IPS DF 6.9 (cell line): Measurements from ENCODE around the gene HPGDS.

Experiments
- DNase-seq: peaks from one replicate; pipeline ENCODE4 v3.0.0-alpha.2; 2013; ENCODE audit warnings: low read depth, low spot score
- H3K27ac ChIP-seq: one replicate; pipeline ENCODE4 v1.5.1; 2013; ENCODE audit warnings: low read length, control low read depth
- H3K27me3 ChIP-seq: 2 replicates; pipeline ENCODE4 v1.6.1; 2013; ENCODE audit warnings: mild to moderate bottlenecking, low read length; ENCODE audit not compliant: control insufficient read depth, insufficient read depth
- H3K36me3 ChIP-seq: 2 replicates; pipeline ENCODE4 v1.6.1; 2013; ENCODE audit warnings: low read length; ENCODE audit not compliant: control insufficient read depth, insufficient read depth
- H3K4me1 ChIP-seq: 2 replicates; pipeline ENCODE4 v1.6.1; 2013; ENCODE audit warnings: low read length; ENCODE audit not compliant: control insufficient read depth, insufficient read depth
- H3K4me3 ChIP-seq: 2 replicates; pipeline ENCODE4 v1.5.1; 2013; ENCODE audit warnings: mild to moderate bottlenecking, low read length
- H3K9me3 ChIP-seq: 2 replicates; pipeline ENCODE4 v1.6.1; 2013; ENCODE audit warnings: low read length, inconsistent platforms; ENCODE audit not compliant: control insufficient read depth, insufficient read depth
- WGBS: extraction: QIAGEN DNeasy Blood & Tissue Kit; methylation state at CpG from one replicate; pipeline ENCODE4 v1.1.7; 2013; ENCODE audit warnings: mixed read lengths, missing lambda C conversion rate; ENCODE audit not compliant: insufficient read length, insufficient coverage; 5-methylcytosine and 5-hydroxymethylcytosine counted together

HPGDS gene

DNA sequence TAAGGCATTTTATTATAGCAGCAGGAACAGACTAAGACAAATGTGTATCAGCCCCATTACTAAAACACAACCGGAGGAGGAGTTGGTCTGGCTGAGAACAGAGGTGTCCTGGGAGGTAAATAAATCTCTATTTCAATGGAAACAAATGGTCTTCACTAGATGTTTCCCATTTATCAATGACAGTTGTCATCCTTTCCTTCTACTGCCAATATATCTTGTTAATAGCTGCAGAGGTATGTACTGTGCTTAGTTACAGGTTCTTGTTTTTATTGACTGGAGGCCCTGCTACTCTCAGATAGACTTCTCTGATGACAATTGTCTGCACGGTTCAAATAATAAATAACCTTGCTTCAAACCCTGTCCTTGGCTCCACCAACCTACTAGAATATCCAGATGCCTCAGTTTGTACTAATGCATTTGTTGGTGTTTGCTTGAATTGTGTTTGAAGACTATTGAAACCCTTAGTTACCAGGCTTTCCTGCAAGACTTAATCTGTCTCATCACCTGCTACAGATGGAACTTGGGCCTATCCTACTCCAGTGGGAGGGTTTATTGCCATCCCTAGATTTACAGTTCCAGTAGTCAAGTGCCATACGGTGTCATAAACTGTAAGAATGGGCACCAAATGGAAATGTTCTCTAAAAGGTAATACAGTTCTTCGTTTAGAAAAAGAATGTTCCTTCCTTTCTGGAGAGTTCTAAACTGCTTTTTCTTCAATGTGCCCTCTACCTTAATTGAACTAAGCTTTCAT lies 29.8 kb upstream of the HPGDS start:
- no peaks in the 10 kb centered on the region for H3K27me3 ChIP-seq
- no CpG with 5 or more reads among the region's 4 CpGs for WGBS
- H3K9me3 ChIP-seq, result no peaks in the 10 kb centered on the region
- H3K4me1 ChIP-seq, result no peaks in the 10 kb centered on the region
- no peak for DNase-seq
- no peak overlapping the region for H3K4me3 ChIP-seq
- H3K27ac ChIP-seq, result no peak overlapping the region
- H3K36me3 ChIP-seq, result no peaks in the 10 kb centered on the region

DNA sequence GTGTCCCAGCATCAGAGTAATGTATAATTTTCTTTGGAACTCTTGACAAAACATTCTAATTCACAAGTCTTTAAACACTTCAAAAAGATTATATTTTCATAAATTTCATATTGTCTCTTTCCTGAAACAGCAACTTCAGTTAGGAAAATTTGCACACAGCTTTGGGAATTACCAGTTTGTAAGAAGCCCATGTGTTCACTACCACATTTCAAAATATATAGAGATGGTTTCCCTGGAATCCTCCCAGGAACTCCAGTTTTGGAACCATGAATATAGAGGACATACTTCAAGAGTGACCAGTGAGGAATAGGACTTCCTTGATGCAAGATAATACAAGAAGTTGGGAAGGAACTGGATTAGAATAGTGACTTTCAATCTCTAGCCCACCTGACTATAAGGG lies 28.7 kb upstream of the HPGDS start:
- Histone ChIP-seq H3K9me3 (no peaks in the 10 kb centered on the region), H3K4me1 (no peaks in the 10 kb centered on the region), H3K4me3 (no peak overlapping the region), H3K27me3 (no peaks in the 10 kb centered on the region), H3K36me3 (no peaks in the 10 kb centered on the region), H3K27ac (no peak overlapping the region)
- no peak for DNase-seq

DNA sequence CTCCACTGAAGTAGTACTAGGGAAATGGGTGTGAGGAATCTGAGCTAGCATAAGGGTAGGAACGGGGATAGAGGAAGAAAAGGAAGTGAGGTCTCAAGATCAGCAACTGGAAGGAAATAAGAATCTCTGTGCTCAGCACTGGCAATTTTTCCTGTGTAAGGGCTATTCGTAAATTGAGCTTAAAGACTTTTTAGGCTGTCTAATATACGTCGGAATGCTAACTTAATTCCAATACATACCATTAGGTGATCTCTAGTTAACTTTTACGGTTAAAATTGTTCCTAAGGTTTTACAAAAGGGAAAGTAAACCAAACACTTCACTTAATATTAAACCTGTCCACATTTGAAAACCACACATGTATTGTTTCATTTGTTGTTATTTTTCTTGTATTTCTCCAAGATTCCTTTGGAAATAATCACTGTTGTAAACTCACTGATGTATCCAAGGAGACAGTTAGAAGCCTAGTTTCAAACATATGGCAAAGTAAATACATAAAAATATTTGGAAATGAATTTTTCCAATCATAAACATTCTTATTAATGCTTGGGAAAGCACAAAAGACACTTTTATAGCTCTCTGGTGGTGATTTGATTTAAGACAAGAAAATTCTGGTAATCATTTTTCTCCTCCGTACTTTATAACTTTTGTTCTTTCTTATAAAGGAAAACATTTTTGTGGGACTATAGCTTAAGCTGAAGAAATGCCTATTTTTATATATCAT lies 28.1 kb upstream of the HPGDS start:
- no peaks in the 10 kb centered on the region for H3K27me3 ChIP-seq
- H3K27ac ChIP-seq, result no peak overlapping the region
- no peak overlapping the region for H3K4me3 ChIP-seq
- DNase-seq, result no peak
- H3K36me3 ChIP-seq, result no peaks in the 10 kb centered on the region
- no CpG with 5 or more reads among the region's 6 CpGs for WGBS
- no peaks in the 10 kb centered on the region for H3K4me1 ChIP-seq
- H3K9me3 ChIP-seq, result no peaks in the 10 kb centered on the region

DNA sequence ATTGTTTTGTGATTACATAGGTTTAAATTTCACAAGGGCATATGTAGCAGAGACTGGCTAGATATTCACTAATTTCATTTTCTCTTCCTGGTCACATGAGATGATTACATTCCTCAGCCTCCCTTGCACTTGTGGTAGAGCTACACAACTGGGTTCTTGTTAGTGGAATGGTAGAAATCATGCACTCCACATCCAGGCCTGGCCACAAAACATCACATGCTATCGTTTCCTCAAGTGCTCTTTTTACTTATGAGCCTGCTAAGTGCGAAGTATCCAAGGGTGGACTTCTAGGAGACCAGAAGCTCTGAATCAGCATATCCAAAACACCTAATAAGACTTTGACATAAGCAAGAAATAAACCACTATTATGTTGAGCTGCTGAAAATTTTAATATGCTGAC lies 26.4 kb upstream of the HPGDS start:
- Histone ChIP-seq H3K27me3 (no peaks in the 10 kb centered on the region), H3K4me3 (no peak overlapping the region), H3K27ac (no peak overlapping the region), H3K9me3 (no peaks in the 10 kb centered on the region), H3K4me1 (no peaks in the 10 kb centered on the region), H3K36me3 (no peaks in the 10 kb centered on the region)
- no peak for DNase-seq
- WGBS, result no CpG with 5 or more reads among the region's 2 CpGs

DNA sequence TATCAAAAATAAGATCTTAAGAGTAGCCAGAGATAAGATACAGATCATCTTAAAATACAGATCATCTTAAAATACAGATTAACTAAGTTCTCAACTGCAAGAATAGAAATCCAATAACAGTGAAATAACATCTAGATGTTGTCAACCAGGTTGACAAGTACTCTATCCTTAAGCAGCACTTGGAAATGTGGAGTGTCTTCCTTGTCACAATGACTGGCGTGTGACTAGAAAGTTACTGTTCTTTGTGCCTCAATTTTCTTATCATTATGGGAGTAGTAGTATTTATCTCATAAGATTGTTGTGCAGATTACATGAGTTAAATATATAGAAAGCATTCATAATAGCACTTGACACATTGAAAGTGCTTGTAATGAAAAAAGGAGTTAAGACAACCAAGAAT lies 25.8 kb upstream of the HPGDS start:
- no peaks in the 10 kb centered on the region for H3K4me1 ChIP-seq
- no peak overlapping the region for H3K27ac ChIP-seq
- DNase-seq, result no peak
- WGBS, result no CpG with 5 or more reads among the region's 1 CpG
- H3K36me3 ChIP-seq, result no peaks in the 10 kb centered on the region
- no peaks in the 10 kb centered on the region for H3K27me3 ChIP-seq
- no peaks in the 10 kb centered on the region for H3K9me3 ChIP-seq
- H3K4me3 ChIP-seq, result no peak overlapping the region

DNA sequence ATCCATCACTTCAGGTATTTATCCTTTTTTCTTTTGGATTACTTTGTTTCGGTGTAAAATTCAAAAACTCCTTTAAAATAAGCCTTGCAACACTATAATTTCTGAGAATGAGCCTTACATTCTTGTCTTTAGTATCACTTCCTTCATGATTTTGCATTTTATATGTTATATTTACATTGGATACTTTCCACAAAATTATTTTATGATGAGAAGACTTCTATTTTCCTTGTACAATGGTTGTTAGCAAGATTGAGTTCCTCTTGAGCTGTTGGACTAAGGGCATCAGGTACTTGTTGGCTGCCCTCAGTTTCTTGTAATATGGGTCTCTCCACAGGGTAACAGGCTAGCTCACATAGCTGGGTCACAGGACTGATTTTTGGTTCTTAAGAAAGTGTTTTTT lies 22.7 kb upstream of the HPGDS start:
- no CpG with 5 or more reads among the region's 1 CpG for WGBS
- DNase-seq, result no peak

DNA sequence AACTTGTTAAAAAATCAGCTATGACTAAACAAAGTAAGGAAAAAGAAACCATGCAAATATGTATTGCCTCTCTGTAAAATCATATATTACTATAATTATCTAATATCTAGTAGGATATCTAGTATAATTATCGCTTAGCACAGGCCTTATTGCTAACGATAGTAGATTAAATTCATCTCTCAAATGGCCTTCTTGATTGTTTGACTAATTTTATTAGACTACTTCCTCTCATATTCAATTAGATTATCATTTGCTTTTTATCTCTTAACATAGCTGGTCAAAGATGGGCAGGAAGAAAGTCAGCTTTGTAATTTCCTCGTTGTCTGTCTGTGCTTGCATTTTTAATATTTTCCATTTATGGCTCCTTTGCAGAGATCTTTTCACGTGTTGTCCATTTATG lies 21.9 kb upstream of the HPGDS start:
- Histone ChIP-seq H3K36me3 (no peaks in the 10 kb centered on the region), H3K27ac (no peak overlapping the region)

More for the DNA sequence above, 22.7 kb upstream of the HPGDS start:
- Histone ChIP-seq H3K4me3 (no peak overlapping the region), H3K27ac (no peak overlapping the region), H3K9me3 (no peaks in the 10 kb centered on the region), H3K4me1 (no peaks in the 10 kb centered on the region), H3K36me3 (no peaks in the 10 kb centered on the region), H3K27me3 (no peaks in the 10 kb centered on the region)

DNA sequence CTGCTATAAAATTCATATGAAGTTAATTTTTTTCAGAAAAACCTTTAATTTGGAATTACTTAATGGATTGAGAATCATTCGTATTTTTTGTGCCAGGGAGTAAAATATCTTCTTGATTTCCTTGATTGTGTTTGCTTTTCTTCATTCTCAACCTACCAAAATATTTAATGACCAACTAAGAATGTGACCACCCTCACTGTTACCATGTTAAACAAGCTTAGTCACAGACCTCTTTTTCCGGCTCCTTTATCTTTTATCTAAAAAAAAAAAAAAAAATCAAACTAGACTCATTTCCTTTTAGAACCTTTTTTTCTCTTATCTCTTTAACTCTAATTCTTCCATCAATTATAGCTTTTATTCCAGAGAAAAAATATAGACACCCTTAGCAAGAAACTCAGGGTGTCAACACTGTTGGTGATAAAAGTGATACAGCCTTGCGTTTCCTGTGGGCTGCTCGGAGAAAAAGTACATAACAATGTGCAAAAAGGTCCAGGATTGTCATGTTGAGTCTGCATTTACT lies 20.6 kb upstream of the HPGDS start:
- H3K27ac ChIP-seq, result no peak overlapping the region
- H3K4me1 ChIP-seq, result no peaks in the 10 kb centered on the region
- DNase-seq, result no peak
- no CpG with 5 or more reads among the region's 4 CpGs for WGBS
- no peaks in the 10 kb centered on the region for H3K27me3 ChIP-seq
- H3K4me3 ChIP-seq, result no peak overlapping the region
- H3K9me3 ChIP-seq, result no peaks in the 10 kb centered on the region
- no peaks in the 10 kb centered on the region for H3K36me3 ChIP-seq

More for the DNA sequence above, 21.9 kb upstream of the HPGDS start:
- no peak overlapping the region for H3K4me3 ChIP-seq
- no peaks in the 10 kb centered on the region for H3K4me1 ChIP-seq
- no peak for DNase-seq
- no peaks in the 10 kb centered on the region for H3K9me3 ChIP-seq
- no CpG with 5 or more reads among the region's 4 CpGs for WGBS
- H3K27me3 ChIP-seq, result no peaks in the 10 kb centered on the region

DNA sequence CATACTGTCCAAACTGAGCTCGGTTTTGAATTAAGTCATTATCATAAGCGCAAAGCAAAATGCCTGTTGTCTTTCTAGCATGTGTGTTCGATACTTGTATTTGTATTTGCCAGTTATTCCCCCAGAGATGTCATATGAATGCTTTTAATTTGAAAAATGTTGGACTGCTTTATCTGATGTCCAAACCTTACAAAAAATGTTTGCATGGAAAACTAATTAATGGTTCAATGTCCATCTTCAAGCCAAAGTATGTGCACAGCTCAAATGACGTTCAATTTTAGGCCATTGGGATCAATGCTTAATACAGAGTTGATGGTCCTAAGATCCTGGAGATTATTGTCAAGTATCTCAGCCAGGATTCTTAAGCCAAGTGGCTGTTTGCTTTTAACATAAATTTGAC lies 17.2 kb upstream of the HPGDS start:
- Histone ChIP-seq H3K4me3 (no peak overlapping the region), H3K9me3 (no peaks in the 10 kb centered on the region), H3K36me3 (no peaks in the 10 kb centered on the region), H3K4me1 (no peaks in the 10 kb centered on the region), H3K27ac (no peak overlapping the region), H3K27me3 (no peaks in the 10 kb centered on the region)
- no CpG with 5 or more reads among the region's 4 CpGs for WGBS
- DNase-seq, result no peak

DNA sequence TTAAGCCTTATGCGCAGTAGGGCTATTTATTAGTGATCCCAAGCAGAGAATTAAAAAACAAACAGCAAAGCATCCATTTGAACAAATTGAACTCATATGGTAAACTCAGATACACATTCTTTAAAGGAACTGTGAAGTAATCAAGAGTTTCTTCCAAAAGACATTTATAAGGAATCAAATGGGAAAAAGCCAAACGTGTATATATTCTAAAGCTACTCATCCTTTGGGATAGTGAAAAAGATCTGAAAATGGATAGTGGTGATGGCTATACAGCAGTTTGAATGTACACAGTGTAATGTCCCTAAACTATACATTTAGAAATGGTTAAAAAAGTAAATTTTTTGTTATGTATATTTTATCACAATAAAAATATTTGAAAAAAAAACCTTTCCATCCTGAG lies 16.6 kb upstream of the HPGDS start:
- Histone ChIP-seq H3K4me1 (no peaks in the 10 kb centered on the region), H3K4me3 (no peak overlapping the region), H3K27me3 (no peaks in the 10 kb centered on the region), H3K27ac (no peak overlapping the region), H3K9me3 (no peaks in the 10 kb centered on the region), H3K36me3 (no peaks in the 10 kb centered on the region)
- WGBS, result no CpG with 5 or more reads among the region's 2 CpGs
- DNase-seq, result no peak

DNA sequence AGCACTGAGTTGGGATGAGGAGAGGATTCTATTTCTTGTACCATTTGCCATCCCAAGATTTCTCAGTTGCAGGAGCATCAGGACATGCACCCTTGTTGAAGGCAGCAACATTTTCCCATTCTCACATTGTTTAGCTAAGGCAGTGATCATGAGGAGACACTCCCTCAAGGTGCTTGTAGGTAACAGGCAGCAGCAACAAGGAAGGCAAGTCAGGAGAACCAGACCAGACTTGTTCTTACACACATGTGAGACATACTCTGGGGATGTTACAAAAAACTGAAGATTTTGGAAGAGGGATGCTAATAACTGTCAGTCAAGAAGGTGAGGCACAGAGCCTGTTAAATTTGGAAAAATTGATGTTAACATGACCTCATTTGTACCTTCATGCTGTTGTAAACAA lies 15.5 kb upstream of the HPGDS start:
- H3K36me3 ChIP-seq, result no peaks in the 10 kb centered on the region
- H3K27ac ChIP-seq, result no peak overlapping the region
- H3K4me1 ChIP-seq, result no peaks in the 10 kb centered on the region
- no peaks in the 10 kb centered on the region for H3K9me3 ChIP-seq
- no peak overlapping the region for H3K4me3 ChIP-seq
- DNase-seq, result no peak
- H3K27me3 ChIP-seq, result no peaks in the 10 kb centered on the region
